ENCODE data around the gene COLQ. TPM values are rescaled to one million over a fixed set of nuclear protein-coding genes. Genes with fewer than 3 reads are reported as not detected.

The COLQ gene
- total RNA-seq, result 0.19 and 0.36 TPM in 2 replicates

GRCh38 chr3:15521573-15521965 is at the start of gene COLQ:
COLQ (minus strand) TSS chr3:15521706; CDS start chr3:15521625, 81 bp downstream.

DNA sequence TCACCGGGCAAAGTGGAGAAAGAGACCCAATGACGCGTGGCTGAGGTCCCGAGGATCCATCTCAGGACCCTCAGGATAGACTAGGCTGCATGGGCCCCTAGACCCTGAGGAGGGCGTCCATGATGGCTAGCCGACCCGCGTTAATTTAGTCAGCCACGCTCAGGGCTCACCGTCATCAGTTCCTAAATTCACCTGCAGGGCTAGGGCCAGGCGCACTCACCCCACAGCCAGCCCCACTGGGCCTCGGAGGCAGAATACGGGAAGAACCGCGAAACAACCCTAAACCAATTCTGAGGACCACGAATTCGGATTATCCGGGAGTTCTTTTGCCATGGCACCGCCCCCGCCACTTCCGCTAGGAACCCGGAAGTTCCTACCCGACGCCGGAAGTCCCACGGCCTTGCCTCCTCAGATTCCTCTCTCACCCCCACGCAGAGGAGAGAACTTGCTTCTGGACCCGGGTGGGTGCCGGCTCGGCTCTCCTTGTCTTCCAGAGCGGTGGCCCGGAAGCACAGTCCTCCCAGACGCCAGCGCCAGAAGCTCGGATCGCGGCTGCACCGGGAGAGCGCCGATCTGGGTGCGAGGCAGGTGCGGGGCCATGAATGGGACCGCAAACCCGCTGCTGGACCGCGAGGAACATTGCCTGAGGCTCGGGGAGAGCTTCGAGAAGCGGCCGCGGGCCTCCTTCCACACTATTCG is 94.2 kb downstream of the COLQ start, which contains the start of the genes EAF1 and METTL6:
TSS of gene EAF1 (plus strand) at position 417 of the 699 bp plus-strand sequence. CDS start at position 599, 182 bp downstream.
TSS of gene METTL6 (minus strand) at position 363 of the 699 bp plus-strand sequence. CDS start 1,033 bp downstream, outside the sequence.

Other genes with a start within 250 kb of the COLQ start
- gene SH3BP5, start 189.1 kb downstream of the COLQ start, total RNA-seq, result 98.2 and 99.6 TPM in 2 replicates
- 22.0 and 24.5 TPM in 2 replicates for gene METTL6, start 94.2 kb downstream of the COLQ start, total RNA-seq
- 18.4 and 20.5 TPM in 2 replicates for gene EAF1, start 94.1 kb downstream of the COLQ start, total RNA-seq
- gene HACL1, start 79.9 kb upstream of the COLQ start, total RNA-seq, result 27.8 and 33.0 TPM in 2 replicates
- 25.7 and 27.1 TPM in 2 replicates for gene BTD, start 80.0 kb upstream of the COLQ start, total RNA-seq

Measured in endothelial cell of coronary artery (primary cell).